Erythroblast (primary cell): ENCODE results near the gene GJB6.

ENCODE experiments used
- GATA1 ChIP-seq: IDR thresholded peaks from 2 replicates; pipeline ENCODE4 v1.6.1; 2011; ENCODE audit warnings: low read depth, mild to moderate bottlenecking, control low read depth, low read length, moderate library complexity
- POLR2A ChIP-seq: IDR thresholded peaks from 2 replicates; pipeline ENCODE4 v1.6.1; 2011; ENCODE audit warnings: mild to moderate bottlenecking, low read length

- no peak for TF ChIP-seq POLR2A
- TF ChIP-seq GATA1 = no peak
Measured at GRCh38 chr13:20272104-20272503, 40.0 kb upstream of the GJB6 start.
